Muscle layer of duodenum (tissue), 2 donors: Measurements from ENCODE around the gene LRRC23.
A peak's percentile ranks its signal among the peaks of the same experiment; 100 is the strongest.

Experiments
- H3K27ac ChIP-seq: one replicate; pipeline ENCODE4 v1.7.0; 2013; ENCODE audit warnings: mild to moderate bottlenecking, low read length
- H3K27me3 ChIP-seq: one replicate; pipeline ENCODE4 v1.7.0; 2013; ENCODE audit warnings: low read depth, mild to moderate bottlenecking, control low read depth, low read length
- H3K36me3 ChIP-seq, 2 donors: one replicate each; pipeline ENCODE4 v1.7.0; 2013; ENCODE audit warnings: low read length in 2 of 2, control low read depth in 1 of 2, mild to moderate bottlenecking in 1 of 2; ENCODE audit not compliant: insufficient read depth in 2 of 2, control insufficient read depth in 1 of 2
- H3K4me1 ChIP-seq, 2 donors: one replicate each; pipeline ENCODE4 v1.7.0; 2013; ENCODE audit warnings: low read length in 2 of 2, mild to moderate bottlenecking in 2 of 2, control low read depth in 1 of 2, moderate library complexity in 1 of 2; ENCODE audit not compliant: insufficient read depth in 2 of 2, control insufficient read depth in 1 of 2
- H3K4me3 ChIP-seq, 2 donors: one replicate each; pipeline ENCODE4 v1.7.0; 2013; ENCODE audit warnings: low read length in 2 of 2, low read depth in 1 of 2, mild to moderate bottlenecking in 1 of 2
- H3K9me3 ChIP-seq, 2 donors: one replicate each; pipeline ENCODE4 v1.7.0; 2013; ENCODE audit warnings: low read length in 2 of 2, control low read depth in 1 of 2, mild to moderate bottlenecking in 1 of 2; ENCODE audit not compliant: control insufficient read depth in 1 of 2
- donor health status: healthy.

LRRC23 gene

DNA sequence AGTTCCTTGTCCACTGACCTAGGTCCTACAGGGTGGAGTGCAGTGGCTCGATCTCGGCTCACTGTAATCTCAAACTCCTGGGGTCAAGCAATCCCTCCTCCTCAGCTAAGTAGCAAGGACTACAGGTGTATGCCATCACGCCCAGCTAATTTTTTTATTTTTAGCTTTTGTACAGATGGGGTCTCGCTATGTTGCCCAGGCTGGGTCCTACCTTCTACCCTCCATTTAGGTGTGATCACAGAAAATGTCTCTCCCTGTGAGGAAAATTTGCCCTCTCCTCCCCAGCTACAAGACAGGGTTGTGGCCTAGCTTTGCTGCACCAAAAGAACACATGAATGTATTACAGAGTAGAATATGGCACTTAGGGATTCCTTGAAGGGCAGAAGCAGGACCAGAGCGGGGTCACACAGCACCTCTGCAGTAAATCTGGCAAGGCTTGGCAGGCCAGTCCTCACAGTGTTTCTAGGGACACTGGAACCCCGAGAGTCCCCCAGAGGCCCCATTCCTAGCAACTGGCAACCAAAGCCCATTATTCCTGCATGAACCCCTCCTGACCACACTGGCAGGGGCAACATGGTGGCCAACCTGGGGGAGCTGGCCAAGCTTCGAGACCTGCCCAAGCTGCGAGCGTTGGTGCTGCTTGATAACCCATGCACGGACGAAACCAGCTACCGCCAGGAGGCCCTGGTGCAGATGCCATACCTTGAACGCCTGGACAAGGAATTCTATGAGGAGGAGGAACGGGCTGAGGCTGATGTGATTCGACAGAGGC lies 7.7 kb downstream of the LRRC23 start:
- Histone ChIP-seq H3K27ac (no peak overlapping the region), H3K36me3 (peaks cover 0 to 11% of the 10 kb centered on the region in 2 donors), H3K4me3 (no peak overlapping the region), H3K27me3 (no peaks in the 10 kb centered on the region), H3K4me1 (peaks cover 0 to 12% of the 10 kb centered on the region in 2 donors), H3K9me3 (no peaks in the 10 kb centered on the region)

DNA sequence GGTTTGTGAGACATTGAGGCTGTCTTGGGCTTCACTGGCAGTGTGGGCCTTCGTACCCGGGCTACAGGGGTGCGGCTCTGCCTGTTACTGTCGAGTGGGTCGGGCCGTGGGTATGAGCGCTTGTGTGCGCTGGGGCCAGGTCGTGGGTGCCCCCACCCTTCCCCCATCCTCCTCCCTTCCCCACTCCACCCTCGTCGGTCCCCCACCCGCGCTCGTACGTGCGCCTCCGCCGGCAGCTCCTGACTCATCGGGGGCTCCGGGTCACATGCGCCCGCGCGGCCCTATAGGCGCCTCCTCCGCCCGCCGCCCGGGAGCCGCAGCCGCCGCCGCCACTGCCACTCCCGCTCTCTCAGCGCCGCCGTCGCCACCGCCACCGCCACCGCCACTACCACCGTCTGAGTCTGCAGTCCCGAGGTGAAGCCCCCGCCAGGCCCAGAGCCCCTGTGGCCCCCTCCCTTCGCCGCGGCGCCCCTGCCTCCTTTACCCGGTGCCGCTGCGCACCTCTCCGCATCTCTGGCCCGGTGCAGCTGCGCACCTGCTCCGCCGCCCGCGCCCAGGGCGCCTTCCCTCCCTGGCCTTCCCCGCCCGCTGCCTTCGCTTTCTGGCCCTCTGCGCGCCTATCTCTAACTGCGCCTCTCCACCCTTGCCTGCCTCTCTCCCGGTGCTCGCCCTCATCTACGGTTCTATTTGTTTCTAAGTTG lies 9.8 kb downstream of the LRRC23 start, which contains the start of gene ENO2:
Gene ENO2, plus strand, starts transcription at position 335 of the 701 bp plus-strand sequence. CDS start 1,253 bp downstream, outside the sequence.
- Histone ChIP-seq H3K27ac (peak within 1 kb of the TSS; percentile 16), H3K4me1 (peaks cover 0 to 12% of the 10 kb centered on the region in 2 donors), H3K4me3 (peak within 1 kb of the TSS; percentile 64 to 71), H3K36me3 (peaks cover 1 to 16% of the 10 kb centered on the region in 2 donors), H3K27me3 (no peaks in the 10 kb centered on the region), H3K9me3 (no peaks in the 10 kb centered on the region)

DNA sequence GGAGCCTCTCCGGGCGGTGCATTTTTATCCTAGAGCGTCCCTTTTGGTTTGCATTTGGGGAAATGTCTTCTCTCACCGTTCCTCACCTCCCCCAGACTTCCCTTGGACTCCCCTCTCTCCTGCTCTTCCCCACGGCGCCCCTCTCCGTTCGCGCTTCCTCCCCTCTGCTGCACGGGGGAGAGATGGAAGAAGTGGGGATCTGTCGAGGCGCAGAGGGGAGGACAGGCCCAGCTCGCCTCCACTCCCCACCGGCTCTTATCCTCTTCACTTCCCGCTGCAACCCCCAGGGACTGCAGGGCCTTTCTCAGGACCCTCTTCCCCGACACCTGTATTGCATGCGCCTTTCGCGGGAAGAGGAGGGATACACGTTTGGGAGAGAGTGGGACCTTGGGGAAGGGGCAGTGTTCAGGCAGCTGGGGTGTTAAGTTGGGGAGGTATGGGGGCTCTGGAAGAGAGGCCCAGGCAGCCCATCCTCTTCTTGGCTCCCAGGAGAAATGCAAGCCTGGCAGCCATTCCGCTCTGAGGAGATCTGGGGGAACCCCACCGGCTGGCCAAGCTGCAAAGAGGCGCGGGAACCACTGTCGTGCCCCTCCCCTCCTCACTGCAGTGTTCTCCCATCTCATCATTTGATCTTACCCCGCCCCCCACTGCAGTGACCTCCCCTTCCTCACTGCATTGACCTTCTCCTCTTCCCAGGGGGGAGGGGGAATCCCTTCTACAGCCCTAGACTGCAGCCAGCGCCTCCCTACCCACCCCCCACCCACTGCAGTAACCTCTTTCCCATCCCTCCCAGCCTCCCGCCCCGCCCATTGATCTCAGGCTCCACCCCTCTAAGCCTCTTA lies 10.5 kb downstream of the LRRC23 start:
- H3K4me3 ChIP-seq: peak overlapping the region; percentile 64 to 71
- H3K27ac ChIP-seq: peak overlapping the region; percentile 16
- H3K9me3 ChIP-seq: no peaks in the 10 kb centered on the region
- peaks cover 4 to 23% of the 10 kb centered on the region in 2 donors for H3K36me3 ChIP-seq
- H3K4me1 ChIP-seq: peaks cover 0 to 12% of the 10 kb centered on the region in 2 donors
- H3K27me3 ChIP-seq: no peaks in the 10 kb centered on the region

DNA sequence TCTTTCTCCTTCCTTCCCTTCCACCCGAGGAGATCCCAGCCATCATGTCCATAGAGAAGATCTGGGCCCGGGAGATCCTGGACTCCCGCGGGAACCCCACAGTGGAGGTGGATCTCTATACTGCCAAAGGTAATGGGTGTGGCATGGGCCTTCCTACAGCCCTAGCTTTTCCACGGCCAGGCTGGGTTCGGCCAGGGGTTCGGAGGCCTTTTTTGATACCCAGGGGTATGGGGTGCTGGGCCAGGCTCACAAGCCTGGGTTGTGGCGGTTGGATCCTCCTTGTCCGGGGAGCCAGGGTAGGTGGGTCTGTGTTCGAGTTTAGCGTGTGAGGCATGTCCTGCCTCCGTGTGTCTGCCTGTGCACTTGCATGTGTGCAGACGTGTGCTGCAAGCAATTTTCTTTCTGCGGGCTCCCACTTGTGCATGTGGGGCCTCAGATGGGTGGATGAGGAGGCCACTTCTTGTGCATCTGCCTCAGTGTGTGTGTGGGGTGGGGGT lies 11.2 kb downstream of the LRRC23 start:
- Histone ChIP-seq H3K27ac (no peak overlapping the region), H3K4me3 (peak overlapping the region in 1 of 2 donors; percentile 71), H3K4me1 (peaks cover 0 to 12% of the 10 kb centered on the region in 2 donors)

DNA sequence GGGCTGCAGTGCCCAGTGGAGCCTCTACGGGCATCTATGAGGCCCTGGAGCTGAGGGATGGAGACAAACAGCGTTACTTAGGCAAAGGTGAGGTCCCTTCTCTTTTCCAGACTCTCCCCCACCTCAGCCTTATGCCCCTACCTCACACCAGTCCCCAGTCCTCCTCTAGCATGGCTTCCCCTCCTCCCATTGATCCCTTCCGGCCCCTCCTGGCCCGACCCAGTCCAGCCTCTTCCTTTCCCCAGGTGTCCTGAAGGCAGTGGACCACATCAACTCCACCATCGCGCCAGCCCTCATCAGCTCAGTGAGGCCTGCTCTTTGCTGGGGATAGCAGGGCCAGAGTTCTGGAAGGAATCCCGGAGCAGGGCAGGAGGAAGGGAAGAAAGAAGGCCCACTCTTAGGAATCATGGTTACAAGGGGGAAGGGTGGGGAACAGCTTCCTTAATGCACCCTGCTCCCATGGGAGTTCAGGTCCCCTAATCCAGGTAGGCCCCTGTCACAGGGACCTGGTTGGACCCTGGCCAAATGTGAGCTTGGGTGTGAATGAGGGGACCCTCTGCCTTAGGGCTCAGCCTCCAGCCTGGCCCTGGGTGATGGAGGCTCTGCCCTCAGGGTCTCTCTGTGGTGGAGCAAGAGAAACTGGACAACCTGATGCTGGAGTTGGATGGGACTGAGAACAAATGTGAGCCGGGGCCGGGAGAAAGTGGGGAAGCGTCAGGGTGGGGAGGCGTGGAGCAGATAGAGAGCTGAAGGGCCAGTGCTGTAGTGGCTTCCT lies 12.0 kb downstream of the LRRC23 start:
- no peak overlapping the region for H3K4me3 ChIP-seq
- H3K27me3 ChIP-seq: no peaks in the 10 kb centered on the region
- H3K9me3 ChIP-seq: no peaks in the 10 kb centered on the region
- peaks cover 4 to 27% of the 10 kb centered on the region in 2 donors for H3K36me3 ChIP-seq
- no peak overlapping the region for H3K27ac ChIP-seq
- H3K4me1 ChIP-seq: peaks cover 0 to 12% of the 10 kb centered on the region in 2 donors

More for the DNA sequence above, 11.2 kb downstream of the LRRC23 start:
- H3K27me3 ChIP-seq: no peaks in the 10 kb centered on the region
- no peaks in the 10 kb centered on the region for H3K9me3 ChIP-seq
- peaks cover 4 to 23% of the 10 kb centered on the region in 2 donors for H3K36me3 ChIP-seq

DNA sequence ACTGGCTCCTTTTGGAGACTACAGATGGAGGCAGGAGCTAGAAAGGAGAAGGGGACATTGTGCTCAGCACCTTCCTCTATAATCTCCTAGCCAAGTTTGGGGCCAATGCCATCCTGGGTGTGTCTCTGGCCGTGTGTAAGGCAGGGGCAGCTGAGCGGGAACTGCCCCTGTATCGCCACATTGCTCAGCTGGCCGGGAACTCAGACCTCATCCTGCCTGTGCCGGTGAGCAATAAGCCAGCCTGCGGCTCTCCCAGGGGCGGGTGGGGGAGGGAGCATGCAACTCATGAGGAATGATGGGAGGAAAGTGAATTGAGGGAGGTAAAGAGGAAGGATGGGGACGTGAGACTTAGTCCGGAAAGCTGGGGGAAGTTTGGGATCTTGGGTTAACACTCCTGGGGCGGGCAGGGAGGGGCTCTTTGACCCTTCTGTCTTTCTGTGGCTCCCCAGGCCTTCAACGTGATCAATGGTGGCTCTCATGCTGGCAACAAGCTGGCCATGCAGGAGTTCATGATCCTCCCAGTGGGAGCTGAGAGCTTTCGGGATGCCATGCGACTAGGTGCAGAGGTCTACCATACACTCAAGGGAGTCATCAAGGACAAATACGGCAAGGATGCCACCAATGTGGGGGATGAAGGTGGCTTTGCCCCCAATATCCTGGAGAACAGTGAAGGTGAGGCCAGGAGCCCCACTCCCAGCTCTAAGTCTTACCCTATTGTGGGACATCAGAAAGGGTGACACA lies 13.0 kb downstream of the LRRC23 start:
- Histone ChIP-seq H3K4me1 (peaks cover 0 to 12% of the 10 kb centered on the region in 2 donors), H3K27ac (no peak overlapping the region), H3K4me3 (no peak overlapping the region), H3K27me3 (no peaks in the 10 kb centered on the region), H3K9me3 (no peaks in the 10 kb centered on the region), H3K36me3 (peaks cover 4 to 37% of the 10 kb centered on the region in 2 donors)

DNA sequence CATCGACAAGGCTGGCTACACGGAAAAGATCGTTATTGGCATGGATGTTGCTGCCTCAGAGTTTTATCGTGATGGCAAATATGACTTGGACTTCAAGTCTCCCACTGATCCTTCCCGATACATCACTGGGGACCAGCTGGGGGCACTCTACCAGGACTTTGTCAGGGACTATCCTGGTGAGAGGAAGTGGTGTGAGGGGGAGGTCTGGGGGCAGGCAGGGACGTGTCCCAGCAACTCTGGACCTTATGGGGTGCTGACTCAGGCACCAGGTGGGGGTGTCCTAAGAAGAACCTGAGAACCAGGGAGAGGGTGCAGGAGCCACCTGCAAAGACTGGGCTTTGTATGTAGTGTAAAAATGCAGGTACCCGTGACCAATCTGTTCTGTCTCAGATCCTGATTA lies 15.0 kb downstream of the LRRC23 start:
- Histone ChIP-seq H3K27me3 (no peaks in the 10 kb centered on the region), H3K4me1 (peaks cover 3 to 22% of the 10 kb centered on the region in 2 donors), H3K27ac (no peak overlapping the region), H3K9me3 (no peaks in the 10 kb centered on the region), H3K4me3 (no peak overlapping the region), H3K36me3 (peaks cover 4 to 37% of the 10 kb centered on the region in 2 donors)

DNA sequence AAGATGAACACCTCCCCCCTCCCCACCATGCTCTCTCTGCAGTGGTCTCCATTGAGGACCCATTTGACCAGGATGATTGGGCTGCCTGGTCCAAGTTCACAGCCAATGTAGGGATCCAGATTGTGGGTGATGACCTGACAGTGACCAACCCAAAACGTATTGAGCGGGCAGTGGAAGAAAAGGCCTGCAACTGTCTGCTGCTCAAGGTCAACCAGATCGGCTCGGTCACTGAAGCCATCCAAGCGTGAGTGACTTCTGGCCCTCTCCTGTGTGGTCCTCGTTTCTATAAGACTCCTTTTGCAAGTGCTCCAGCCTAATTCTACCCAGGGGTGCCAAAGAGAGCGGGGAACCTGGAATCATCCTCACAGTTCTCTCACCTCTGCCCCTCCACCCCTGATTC lies 16.9 kb downstream of the LRRC23 start:
- Histone ChIP-seq H3K4me1 (peaks cover 21 to 29% of the 10 kb centered on the region in 2 donors), H3K4me3 (no peak overlapping the region), H3K36me3 (peaks cover 4 to 32% of the 10 kb centered on the region in 2 donors), H3K9me3 (no peaks in the 10 kb centered on the region), H3K27me3 (no peaks in the 10 kb centered on the region), H3K27ac (no peak overlapping the region)

DNA sequence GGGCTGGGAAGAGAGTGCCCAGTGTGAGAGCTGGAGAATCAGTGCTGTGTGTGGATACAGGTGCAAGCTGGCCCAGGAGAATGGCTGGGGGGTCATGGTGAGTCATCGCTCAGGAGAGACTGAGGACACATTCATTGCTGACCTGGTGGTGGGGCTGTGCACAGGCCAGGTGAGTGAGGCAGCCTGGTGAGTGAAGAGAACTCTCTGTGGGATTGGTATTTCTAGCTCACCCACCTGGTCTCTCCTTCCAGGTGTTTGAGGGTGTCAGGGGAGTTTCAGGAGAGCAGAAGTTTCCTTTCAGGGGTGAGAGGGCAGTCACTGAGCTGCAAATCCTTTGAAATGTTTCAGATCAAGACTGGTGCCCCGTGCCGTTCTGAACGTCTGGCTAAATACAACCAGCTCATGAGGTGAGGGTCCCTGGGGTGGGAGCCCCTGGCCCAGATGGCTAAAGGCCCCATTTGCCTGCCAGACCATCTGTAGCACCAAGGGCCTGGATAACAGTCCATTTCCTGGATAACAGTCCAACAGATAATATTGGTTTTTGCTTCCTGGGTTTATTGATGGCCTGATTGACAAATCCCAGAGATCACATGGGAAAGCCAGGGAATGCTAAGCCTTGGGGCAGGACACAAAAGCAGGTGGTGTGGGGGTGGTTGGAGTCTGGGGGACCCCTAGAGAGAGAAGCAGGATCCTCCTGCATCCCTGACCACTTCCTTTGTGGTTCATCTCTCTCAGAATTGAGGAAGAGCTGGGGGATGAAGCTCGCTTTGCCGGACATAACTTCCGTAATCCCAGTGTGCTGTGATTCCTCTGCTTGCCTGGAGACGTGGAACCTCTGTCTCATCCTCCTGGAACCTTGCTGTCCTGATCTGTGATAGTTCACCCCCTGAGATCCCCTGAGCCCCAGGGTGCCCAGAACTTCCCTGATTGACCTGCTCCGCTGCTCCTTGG lies 17.6 kb downstream of the LRRC23 start:
- Histone ChIP-seq H3K9me3 (no peaks in the 10 kb centered on the region), H3K27ac (no peak overlapping the region), H3K4me3 (no peak overlapping the region), H3K36me3 (peaks cover 4 to 30% of the 10 kb centered on the region in 2 donors), H3K27me3 (no peaks in the 10 kb centered on the region), H3K4me1 (peaks cover 27 to 32% of the 10 kb centered on the region in 2 donors)
